Liver (tissue), 9 donors: ENCODE measurements around the gene SLC16A11. TPM values are rescaled to one million over a fixed set of nuclear protein-coding genes. Genes with fewer than 3 reads are reported as not detected.
A peak's percentile ranks its signal among the peaks of the same experiment; 100 is the strongest.

Source experiments
- DNase-seq: peaks from one replicate; pipeline ENCODE4 v3.0.0-alpha.2; 2017; ENCODE audit warnings: low spot score
- H3K27ac ChIP-seq, 2 donors: one replicate each; pipeline ENCODE4 v1.7.0; 2013; ENCODE audit warnings: inconsistent platforms in 2 of 2, low read length in 2 of 2, control low read depth in 1 of 2, low read depth in 1 of 2, mild to moderate bottlenecking in 1 of 2
- H3K27me3 ChIP-seq, 4 donors: one replicate each; pipeline versions ENCODE4 v1.6.1 to v1.7.0; 2013; ENCODE audit warnings: low read length in 3 of 4, inconsistent platforms in 1 of 4, mild to moderate bottlenecking in 1 of 4, moderate library complexity in 1 of 4; ENCODE audit not compliant: control insufficient read depth in 4 of 4, insufficient read depth in 4 of 4
- H3K36me3 ChIP-seq, 4 donors: one replicate each; pipeline versions ENCODE4 v1.6.1 to v1.7.0; 2013; ENCODE audit warnings: low read length in 3 of 4, mild to moderate bottlenecking in 3 of 4, low read depth in 1 of 4, moderate library complexity in 1 of 4; ENCODE audit not compliant: control insufficient read depth in 4 of 4, insufficient read depth in 3 of 4
- H3K4me1 ChIP-seq, 4 donors: one replicate each; pipeline versions ENCODE4 v1.6.1 to v1.7.0; 2013; ENCODE audit warnings: low read length in 3 of 4, mild to moderate bottlenecking in 3 of 4, moderate library complexity in 1 of 4; ENCODE audit not compliant: control insufficient read depth in 4 of 4, insufficient read depth in 4 of 4
- H3K4me3 ChIP-seq, 3 donors: one replicate each; pipeline versions ENCODE4 v1.6.1 to v1.7.0; 2013; ENCODE audit warnings: low read length in 3 of 3, control low read depth in 1 of 3, low read depth in 1 of 3, mild to moderate bottlenecking in 1 of 3
- H3K9ac ChIP-seq, 2 donors: one replicate each; pipeline ENCODE4 v1.7.0; 2013; ENCODE audit warnings: low read length in 2 of 2, mild to moderate bottlenecking in 2 of 2, moderate library complexity in 2 of 2, control low read depth in 1 of 2, low read depth in 1 of 2
- H3K9me3 ChIP-seq, 4 donors: one replicate each; pipeline versions ENCODE4 v1.6.1 to v1.7.0; 2013; ENCODE audit warnings: low read length in 3 of 4; ENCODE audit not compliant: control insufficient read depth in 4 of 4
- EGR1 ChIP-seq, 2 donors: IDR thresholded peaks; 2 replicates each; pipeline ENCODE4 v1.6.1; 2016 to 2018; ENCODE audit warnings: antibody characterized with exemption in 2 of 2, low read depth in 2 of 2
- FOXA1 ChIP-seq: IDR thresholded peaks from 2 replicates; pipeline ENCODE4 v1.6.1; 2016; ENCODE audit warnings: antibody characterized with exemption
- HNF4A ChIP-seq, 2 donors: conservative IDR thresholded peaks; 2 replicates each; pipeline ENCODE4 v1.6.1; 2016; ENCODE audit warnings: antibody characterized with exemption in 2 of 2, mild to moderate bottlenecking in 2 of 2
- HNF4G ChIP-seq: IDR thresholded peaks from 2 replicates; pipeline ENCODE4 v1.6.1; 2016; ENCODE audit warnings: antibody characterized with exemption
- JUND ChIP-seq, 2 donors: IDR thresholded peaks; 2 replicates each; pipeline ENCODE4 v1.6.1; 2016; ENCODE audit warnings: antibody characterized with exemption in 2 of 2
- NR2F2 ChIP-seq: IDR thresholded peaks from 2 replicates; pipeline ENCODE4 v1.6.1; 2016; ENCODE audit warnings: antibody characterized with exemption
- RAD21 ChIP-seq, 2 donors: IDR thresholded peaks; 2 replicates each; pipeline ENCODE4 v1.6.1; 2016; ENCODE audit warnings: antibody characterized with exemption in 2 of 2, mild to moderate bottlenecking in 2 of 2
- RXRA ChIP-seq, 2 donors: IDR thresholded peaks; 2 replicates each; pipeline ENCODE4 v1.6.1; 2017 to 2018; ENCODE audit warnings: antibody characterized with exemption in 2 of 2, mild to moderate bottlenecking in 1 of 2
- SP1 ChIP-seq: IDR thresholded peaks from 2 replicates; pipeline ENCODE4 v1.6.1; 2018; ENCODE audit warnings: antibody characterized with exemption, mild to moderate bottlenecking
- TAF1 ChIP-seq: conservative IDR thresholded peaks from 2 replicates; pipeline ENCODE4 v1.6.1; 2016; ENCODE audit warnings: antibody characterized with exemption, mild to moderate bottlenecking
- WGBS: extraction: QIAGEN DNeasy Blood & Tissue Kit; methylation state at CpG from one replicate; pipeline ENCODE4 v1.1.7; 2013; 5-methylcytosine and 5-hydroxymethylcytosine counted together
- polyA plus RNA-seq, 2 donors: library from polyadenylated mRNA; stranded (reverse) in 1 of 2; unstranded in 1 of 2; fragments of 200-250 nt in 1 of 2; fragments of >200 nt in 1 of 2; fragmentation: Nextera tagmentation in 1 of 2; extraction: Ambion mirVana in 1 of 2; gene quantifications; one replicate each; pipeline versions ENCODE4 v1.2.1 to v1.2.3, GENCODE V29; 2013 to 2015
- total RNA-seq, 2 donors: library from RNA; depleted of rRNA; stranded (reverse); fragments of >200 nt; gene quantifications; one replicate each; pipeline ENCODE4 v1.2.3, GENCODE V29; 2014
- TF ChIP-seq, protein P1 (sequence below): IDR thresholded peaks from 2 replicates; pipeline ENCODE4 v1.6.1; 2016; ENCODE audit warnings: antibody characterized with exemption
- TF ChIP-seq, protein P2 (sequence below): fragments of 150-350 bp; IDR thresholded peaks from 2 replicates; pipeline ENCODE4 v1.5.1; 2017; ENCODE audit warnings: improper control_type of control experiment, low read depth, low read length; ENCODE audit not compliant: missing input control
- TF ChIP-seq, protein P3 (sequence below): IDR thresholded peaks from 2 replicates; pipeline ENCODE4 v1.6.1; 2016; ENCODE audit warnings: antibody characterized with exemption, mild to moderate bottlenecking
- TF ChIP-seq, protein P4 (sequence below): IDR thresholded peaks from 2 replicates; pipeline ENCODE4 v1.6.1; 2016; ENCODE audit warnings: antibody characterized with exemption
- donor health status: healthy.
- donor health status: healthy.
- donor health status: healthy.
- donor health status: healthy.
- donor health status: healthy.

SLC16A11 gene
- total and polyA plus RNA-seq, 4 donors: 1.7 to 8.2 (median 3.1) TPM

DNA sequence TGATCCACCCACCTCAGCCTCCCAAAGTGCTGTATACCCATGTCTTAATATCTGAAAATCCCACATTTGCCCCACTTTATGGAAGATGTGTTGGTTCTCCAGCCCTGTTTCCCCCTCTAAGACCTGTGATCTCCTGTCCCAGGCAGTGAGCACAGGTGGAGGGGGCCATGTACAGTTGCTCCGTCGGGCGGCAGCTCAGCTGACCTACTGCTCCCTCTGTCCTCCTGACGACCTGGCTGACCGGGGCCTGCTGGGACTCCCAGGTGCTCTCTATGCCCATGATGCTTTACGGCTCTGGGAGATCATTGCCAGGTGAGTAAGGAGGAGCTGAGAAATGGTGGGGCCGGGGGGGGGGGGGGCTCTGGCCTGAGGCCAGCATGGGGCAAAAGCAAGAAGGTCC lies 38.2 kb downstream of the SLC16A11 start:
- no peak for DNase-seq
- Histone ChIP-seq H3K36me3 (peaks cover 0 to 22% (median 17%) of the 10 kb centered on the region in 4 donors), H3K9me3 (no peaks in the 10 kb centered on the region), H3K4me1 (peaks cover 0 to 7% (median 6%) of the 10 kb centered on the region in 4 donors), H3K4me3 (no peak overlapping the region), H3K27ac (no peak overlapping the region), H3K27me3 (no peaks in the 10 kb centered on the region), H3K9ac (no peak overlapping the region)
- WGBS: 56% methylated on average over 6 of the region's 7 CpGs
- TF ChIP-seq FOXA1: no peak
- TF ChIP-seq RXRA (IDR thresholded peaks at IDR 0.05): no peak
- no peak for TF ChIP-seq JUND (IDR thresholded peaks at IDR 0.05)
- TF ChIP-seq NR2F2: no peak
- TF ChIP-seq, protein P1, sequence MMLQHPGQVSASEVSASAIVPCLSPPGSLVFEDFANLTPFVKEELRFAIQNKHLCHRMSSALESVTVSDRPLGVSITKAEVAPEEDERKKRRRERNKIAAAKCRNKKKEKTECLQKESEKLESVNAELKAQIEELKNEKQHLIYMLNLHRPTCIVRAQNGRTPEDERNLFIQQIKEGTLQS: no peak
- TF ChIP-seq RAD21 (IDR thresholded peaks at IDR 0.05): no peak

DNA sequence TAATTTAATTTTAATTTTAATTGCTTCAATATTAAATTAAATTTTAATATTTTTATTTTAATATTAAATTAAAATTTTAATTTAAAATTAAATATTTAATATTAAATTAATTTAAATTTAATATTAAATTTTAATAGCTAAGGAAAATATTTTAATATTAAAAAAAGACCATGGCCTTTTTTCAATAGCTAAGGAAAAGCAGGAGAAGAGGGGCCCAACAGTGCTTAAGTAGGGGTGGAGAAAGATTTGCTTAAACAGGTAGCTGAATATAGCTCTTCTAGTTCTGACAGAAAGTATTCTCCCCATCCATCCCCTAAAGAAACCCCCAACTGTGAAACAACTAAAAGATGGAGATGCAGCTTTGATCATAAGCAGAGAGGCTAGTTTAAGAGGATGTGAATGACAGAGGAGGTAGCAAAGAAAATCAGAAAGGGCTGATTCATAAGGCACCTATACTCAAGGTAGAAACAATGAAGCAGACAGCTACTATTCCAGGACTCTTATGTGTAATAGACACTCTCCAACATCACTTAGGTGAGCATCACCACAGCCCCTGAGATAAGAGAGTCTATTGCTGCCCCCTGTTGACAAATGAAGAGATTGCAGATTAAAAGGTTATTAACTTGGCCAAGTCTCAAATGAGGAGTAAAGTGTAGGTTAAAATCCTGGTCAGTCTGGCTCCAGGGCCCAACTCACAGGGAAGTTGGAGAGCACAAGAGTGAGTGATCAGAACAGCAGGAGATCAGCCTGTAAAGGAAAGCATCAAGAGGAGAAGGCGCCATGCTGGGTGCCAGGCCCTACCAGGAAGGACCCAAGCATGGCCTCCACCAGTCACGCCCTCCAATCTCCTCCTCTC lies 39.3 kb downstream of the SLC16A11 start:
- TF ChIP-seq HNF4A (conservative IDR thresholded peaks at IDR 0.05): no peak
- TF ChIP-seq RAD21 (IDR thresholded peaks at IDR 0.05): peak; percentile 94 to 95
- TF ChIP-seq, protein P2, sequence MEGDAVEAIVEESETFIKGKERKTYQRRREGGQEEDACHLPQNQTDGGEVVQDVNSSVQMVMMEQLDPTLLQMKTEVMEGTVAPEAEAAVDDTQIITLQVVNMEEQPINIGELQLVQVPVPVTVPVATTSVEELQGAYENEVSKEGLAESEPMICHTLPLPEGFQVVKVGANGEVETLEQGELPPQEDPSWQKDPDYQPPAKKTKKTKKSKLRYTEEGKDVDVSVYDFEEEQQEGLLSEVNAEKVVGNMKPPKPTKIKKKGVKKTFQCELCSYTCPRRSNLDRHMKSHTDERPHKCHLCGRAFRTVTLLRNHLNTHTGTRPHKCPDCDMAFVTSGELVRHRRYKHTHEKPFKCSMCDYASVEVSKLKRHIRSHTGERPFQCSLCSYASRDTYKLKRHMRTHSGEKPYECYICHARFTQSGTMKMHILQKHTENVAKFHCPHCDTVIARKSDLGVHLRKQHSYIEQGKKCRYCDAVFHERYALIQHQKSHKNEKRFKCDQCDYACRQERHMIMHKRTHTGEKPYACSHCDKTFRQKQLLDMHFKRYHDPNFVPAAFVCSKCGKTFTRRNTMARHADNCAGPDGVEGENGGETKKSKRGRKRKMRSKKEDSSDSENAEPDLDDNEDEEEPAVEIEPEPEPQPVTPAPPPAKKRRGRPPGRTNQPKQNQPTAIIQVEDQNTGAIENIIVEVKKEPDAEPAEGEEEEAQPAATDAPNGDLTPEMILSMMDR: peak; percentile 77
- TF ChIP-seq, protein P3, sequence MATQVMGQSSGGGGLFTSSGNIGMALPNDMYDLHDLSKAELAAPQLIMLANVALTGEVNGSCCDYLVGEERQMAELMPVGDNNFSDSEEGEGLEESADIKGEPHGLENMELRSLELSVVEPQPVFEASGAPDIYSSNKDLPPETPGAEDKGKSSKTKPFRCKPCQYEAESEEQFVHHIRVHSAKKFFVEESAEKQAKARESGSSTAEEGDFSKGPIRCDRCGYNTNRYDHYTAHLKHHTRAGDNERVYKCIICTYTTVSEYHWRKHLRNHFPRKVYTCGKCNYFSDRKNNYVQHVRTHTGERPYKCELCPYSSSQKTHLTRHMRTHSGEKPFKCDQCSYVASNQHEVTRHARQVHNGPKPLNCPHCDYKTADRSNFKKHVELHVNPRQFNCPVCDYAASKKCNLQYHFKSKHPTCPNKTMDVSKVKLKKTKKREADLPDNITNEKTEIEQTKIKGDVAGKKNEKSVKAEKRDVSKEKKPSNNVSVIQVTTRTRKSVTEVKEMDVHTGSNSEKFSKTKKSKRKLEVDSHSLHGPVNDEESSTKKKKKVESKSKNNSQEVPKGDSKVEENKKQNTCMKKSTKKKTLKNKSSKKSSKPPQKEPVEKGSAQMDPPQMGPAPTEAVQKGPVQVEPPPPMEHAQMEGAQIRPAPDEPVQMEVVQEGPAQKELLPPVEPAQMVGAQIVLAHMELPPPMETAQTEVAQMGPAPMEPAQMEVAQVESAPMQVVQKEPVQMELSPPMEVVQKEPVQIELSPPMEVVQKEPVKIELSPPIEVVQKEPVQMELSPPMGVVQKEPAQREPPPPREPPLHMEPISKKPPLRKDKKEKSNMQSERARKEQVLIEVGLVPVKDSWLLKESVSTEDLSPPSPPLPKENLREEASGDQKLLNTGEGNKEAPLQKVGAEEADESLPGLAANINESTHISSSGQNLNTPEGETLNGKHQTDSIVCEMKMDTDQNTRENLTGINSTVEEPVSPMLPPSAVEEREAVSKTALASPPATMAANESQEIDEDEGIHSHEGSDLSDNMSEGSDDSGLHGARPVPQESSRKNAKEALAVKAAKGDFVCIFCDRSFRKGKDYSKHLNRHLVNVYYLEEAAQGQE: no peak
- TF ChIP-seq JUND (IDR thresholded peaks at IDR 0.05): no peak
- TF ChIP-seq HNF4G: no peak
- TF ChIP-seq, protein P1: no peak
- TF ChIP-seq EGR1 (IDR thresholded peaks at IDR 0.05; ENCODE audit: low read depth in 2 of 2): no peak
- TF ChIP-seq, protein P4, sequence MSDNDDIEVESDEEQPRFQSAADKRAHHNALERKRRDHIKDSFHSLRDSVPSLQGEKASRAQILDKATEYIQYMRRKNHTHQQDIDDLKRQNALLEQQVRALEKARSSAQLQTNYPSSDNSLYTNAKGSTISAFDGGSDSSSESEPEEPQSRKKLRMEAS: no peak
- TF ChIP-seq SP1: no peak
- TF ChIP-seq TAF1: no peak
- no peak overlapping the region for H3K9ac ChIP-seq
- no peak overlapping the region for H3K27ac ChIP-seq
- 93% methylated on average over 2 of the region's 2 CpGs for WGBS
- DNase-seq: peak; percentile 34
- no peaks in the 10 kb centered on the region for H3K27me3 ChIP-seq
- no peak overlapping the region for H3K4me3 ChIP-seq
- H3K4me1 ChIP-seq: peaks cover 0 to 2% (median 0%) of the 10 kb centered on the region in 4 donors
- no peaks in the 10 kb centered on the region for H3K9me3 ChIP-seq
- peaks cover 0 to 28% (median 18%) of the 10 kb centered on the region in 4 donors for H3K36me3 ChIP-seq
